ENCODE data around the gene ATXN1L. TPM values are rescaled to one million over a fixed set of nuclear protein-coding genes. Genes with fewer than 3 reads are reported as not detected.

The ATXN1L gene
- total and polyA plus RNA-seq, 11 donors, result 6.9 to 24.2 (median 17.7) TPM

DNA sequence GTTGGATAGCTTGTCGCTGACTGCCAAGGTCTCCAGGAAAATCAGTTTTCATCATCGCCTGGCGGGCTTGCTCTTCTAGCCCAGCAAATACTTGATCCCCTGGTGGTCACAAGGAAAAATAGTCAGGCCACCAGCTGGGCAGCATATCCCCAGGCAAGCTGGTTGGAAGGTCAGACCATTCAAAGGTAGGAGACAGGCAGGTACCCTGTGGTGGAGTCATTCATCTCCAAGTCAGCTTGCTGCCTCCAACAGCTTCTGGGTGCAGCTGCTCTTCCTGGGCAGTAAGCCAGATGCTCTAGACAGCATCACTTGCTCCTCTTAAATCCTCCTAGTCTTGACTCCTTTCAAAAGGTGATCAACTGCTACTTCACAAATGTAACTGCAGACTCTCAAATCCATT lies 22.2 kb downstream of the ATXN1L start:
- H3K36me3 ChIP-seq, result peaks cover 0 to 93% (median 61%) of the 10 kb centered on the region in 9 donors
- H3K4me3 ChIP-seq, result no peak overlapping the region
- DNase-seq (no peak), ATAC-seq (no peak)
- 94 to 98% (median 97%) methylated on average over 3 of the region's 3 CpGs for WGBS, 4 donors
- TF ChIP-seq, protein P1, sequence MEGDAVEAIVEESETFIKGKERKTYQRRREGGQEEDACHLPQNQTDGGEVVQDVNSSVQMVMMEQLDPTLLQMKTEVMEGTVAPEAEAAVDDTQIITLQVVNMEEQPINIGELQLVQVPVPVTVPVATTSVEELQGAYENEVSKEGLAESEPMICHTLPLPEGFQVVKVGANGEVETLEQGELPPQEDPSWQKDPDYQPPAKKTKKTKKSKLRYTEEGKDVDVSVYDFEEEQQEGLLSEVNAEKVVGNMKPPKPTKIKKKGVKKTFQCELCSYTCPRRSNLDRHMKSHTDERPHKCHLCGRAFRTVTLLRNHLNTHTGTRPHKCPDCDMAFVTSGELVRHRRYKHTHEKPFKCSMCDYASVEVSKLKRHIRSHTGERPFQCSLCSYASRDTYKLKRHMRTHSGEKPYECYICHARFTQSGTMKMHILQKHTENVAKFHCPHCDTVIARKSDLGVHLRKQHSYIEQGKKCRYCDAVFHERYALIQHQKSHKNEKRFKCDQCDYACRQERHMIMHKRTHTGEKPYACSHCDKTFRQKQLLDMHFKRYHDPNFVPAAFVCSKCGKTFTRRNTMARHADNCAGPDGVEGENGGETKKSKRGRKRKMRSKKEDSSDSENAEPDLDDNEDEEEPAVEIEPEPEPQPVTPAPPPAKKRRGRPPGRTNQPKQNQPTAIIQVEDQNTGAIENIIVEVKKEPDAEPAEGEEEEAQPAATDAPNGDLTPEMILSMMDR (IDR thresholded peaks at IDR 0.05), result no peak
- intact Hi-C loops (cut with DNase I), result no loop called here
- no peaks in the 10 kb centered on the region for H3K4me1 ChIP-seq
- no peaks in the 10 kb centered on the region for H3K9me3 ChIP-seq
- H3K27me3 ChIP-seq, result no peaks in the 10 kb centered on the region
- no peak overlapping the region for H3K27ac ChIP-seq

DNA sequence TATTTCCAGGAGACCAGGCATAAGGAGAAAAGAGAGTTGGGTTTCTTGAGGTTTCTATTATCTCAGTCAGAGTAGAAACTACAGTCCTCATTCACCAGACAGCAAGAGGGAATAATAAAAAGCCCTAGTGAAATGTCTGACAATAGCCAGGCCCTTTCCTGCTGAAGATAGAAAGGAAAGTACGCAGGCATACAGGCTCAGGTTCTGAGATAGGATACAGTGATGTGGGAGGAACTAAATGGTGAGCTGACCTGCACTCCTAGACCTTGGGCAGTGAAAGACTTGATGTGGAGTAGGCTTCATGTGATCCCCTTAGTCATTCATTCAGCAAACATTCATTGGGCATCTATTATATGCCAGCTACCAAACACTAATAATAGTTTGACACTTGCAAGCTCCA lies 23.3 kb downstream of the ATXN1L start:
- 64 to 78% (median 71%) methylated on average over 1 of the region's 1 CpG for WGBS, 4 donors
- Histone ChIP-seq H3K36me3 (peaks cover 0 to 83% (median 49%) of the 10 kb centered on the region in 9 donors), H3K27ac (no peak overlapping the region), H3K4me1 (no peaks in the 10 kb centered on the region), H3K27me3 (no peaks in the 10 kb centered on the region), H3K4me3 (no peak overlapping the region), H3K9me3 (no peaks in the 10 kb centered on the region)
- intact Hi-C loops (cut with DNase I), result no loop called here
- DNase-seq (no peak), ATAC-seq (peak; percentile 35 to 57 (median 51))
- no peak for TF ChIP-seq POLR2A (IDR thresholded peaks at IDR 0.05)
- TF ChIP-seq, protein P1 (IDR thresholded peaks at IDR 0.05), result no peak

DNA sequence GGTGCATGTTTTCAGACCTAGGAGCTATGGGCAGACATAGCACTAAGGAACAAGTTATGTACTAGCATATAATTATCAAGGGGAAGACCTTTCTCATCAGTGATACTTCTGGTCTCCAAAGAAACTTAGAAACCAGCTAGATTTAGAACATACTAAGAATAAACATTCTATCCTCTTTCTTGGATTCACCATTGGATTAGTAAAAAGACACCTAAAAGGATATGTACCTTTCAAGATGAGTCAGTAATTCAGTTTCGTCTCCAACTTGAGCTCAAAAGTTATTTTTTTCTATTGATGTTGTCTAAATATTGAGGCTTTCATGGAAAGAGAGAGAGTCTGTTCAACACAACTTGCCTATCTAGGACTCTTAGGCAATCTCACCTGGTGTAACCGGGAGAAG lies 25.0 kb downstream of the ATXN1L start:
- Histone ChIP-seq H3K9me3 (no peaks in the 10 kb centered on the region), H3K27ac (no peak overlapping the region), H3K4me1 (no peaks in the 10 kb centered on the region), H3K36me3 (peaks cover 0 to 83% (median 44%) of the 10 kb centered on the region in 9 donors), H3K27me3 (no peaks in the 10 kb centered on the region), H3K4me3 (no peak overlapping the region)
- TF ChIP-seq, protein P1 (IDR thresholded peaks at IDR 0.05), result no peak
- TF ChIP-seq POLR2A (IDR thresholded peaks at IDR 0.05), result no peak
- WGBS, 4 donors, result 91 to 96% (median 94%) methylated on average over 2 of the region's 2 CpGs
- intact Hi-C loops (cut with DNase I), result no loop called here
- ATAC-seq (no peak), DNase-seq (no peak)

DNA sequence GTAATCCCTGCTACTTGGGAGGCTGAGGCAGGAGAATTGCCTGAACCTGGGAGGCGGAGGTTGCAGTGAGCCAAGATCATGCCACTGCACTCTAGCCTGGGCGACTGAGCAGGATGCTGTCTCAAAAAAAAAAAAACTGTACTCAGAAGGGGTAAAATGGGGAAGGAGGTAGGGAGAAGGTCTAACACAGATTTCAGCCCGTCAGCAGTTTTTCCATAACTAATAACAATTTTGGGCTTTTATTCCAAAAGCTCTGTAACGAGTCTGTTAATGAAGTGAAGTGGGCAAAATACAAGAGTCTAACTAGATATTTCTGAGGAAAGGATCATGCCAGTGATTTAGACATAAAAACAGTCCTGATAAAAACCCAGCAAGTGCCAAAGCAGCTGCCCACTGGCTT lies 27.4 kb downstream of the ATXN1L start:
- H3K27ac ChIP-seq, result no peak overlapping the region
- no peak for TF ChIP-seq POLR2A (IDR thresholded peaks at IDR 0.05)
- TF ChIP-seq, protein P1 (IDR thresholded peaks at IDR 0.05), result no peak
- H3K4me1 ChIP-seq, result no peaks in the 10 kb centered on the region
- intact Hi-C loops (cut with DNase I), result no loop called here
- WGBS, 4 donors, result 87 to 92% (median 91%) methylated on average over 4 of the region's 4 CpGs
- ATAC-seq (no peak), DNase-seq (no peak)
- peaks cover 0 to 82% (median 52%) of the 10 kb centered on the region in 9 donors for H3K36me3 ChIP-seq
- no peaks in the 10 kb centered on the region for H3K27me3 ChIP-seq
- H3K4me3 ChIP-seq, result no peak overlapping the region
- H3K9me3 ChIP-seq, result no peaks in the 10 kb centered on the region
